D341Med (cell line): Measurements from ENCODE around the gene SQOR.
"Not testable (repeated sequence)": the region's sequence is repeated elsewhere in the genome, so short reads cannot be mapped to it uniquely, and the experiment has no call there.

Source experiments
- DNase-seq: peaks from one replicate; pipeline ENCODE4 v3.0.0; 2012; ENCODE audit warnings: low spot score

The SQOR gene

GRCh38 chr15:45631776-45632175 lies 3.1 kb upstream of the SQOR start:
- DNase-seq: no peak

DNA sequence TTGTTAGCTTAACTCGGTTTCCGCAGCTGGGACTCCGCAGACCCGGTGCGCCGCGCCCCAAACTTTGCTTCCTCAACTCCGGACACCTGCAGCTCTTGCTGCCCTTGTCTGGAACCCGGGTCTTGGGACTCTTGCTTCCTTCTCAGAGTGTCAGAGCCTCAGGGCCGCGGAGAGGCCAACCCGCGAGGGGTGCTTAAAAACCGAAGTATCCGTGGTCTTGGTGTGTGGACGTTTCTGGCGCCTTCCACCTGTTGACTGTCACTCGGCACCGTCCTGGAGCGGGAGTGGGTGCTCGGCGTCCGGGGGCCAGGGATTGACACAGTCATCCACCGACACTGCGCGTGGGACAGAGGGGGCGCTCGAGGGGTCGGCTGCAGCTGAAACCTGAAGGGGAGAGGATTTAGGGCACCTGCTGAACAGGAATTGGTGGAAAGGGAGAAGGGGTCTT lies 386 bp downstream of the SQOR start:
- DNase-seq: no peak

DNA sequence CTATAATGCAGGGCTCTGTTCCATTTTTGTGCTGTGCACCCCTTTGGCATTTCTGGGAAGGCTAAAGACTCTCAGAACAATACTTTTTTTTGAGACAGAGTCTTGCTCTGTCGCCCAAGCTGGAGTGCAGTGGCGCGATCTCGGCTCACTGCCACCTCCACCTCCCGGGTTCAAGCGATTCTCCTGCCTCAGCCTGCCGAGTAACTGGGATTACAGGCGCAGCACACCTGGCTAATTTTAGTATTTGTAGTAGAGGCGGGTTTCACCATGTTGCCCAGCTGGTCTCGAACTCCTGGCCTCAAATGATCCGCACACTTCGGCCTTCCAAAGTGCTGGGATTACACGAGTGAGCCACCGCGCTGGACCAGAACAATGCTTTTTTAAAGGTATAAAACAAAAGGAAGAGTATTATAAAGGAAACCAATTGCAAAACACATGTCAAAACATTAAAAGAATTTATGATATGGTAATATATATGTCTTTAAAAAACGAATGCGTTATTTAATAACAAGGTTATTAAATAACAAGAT lies 999 bp downstream of the SQOR start:
- no peak for DNase-seq

DNA sequence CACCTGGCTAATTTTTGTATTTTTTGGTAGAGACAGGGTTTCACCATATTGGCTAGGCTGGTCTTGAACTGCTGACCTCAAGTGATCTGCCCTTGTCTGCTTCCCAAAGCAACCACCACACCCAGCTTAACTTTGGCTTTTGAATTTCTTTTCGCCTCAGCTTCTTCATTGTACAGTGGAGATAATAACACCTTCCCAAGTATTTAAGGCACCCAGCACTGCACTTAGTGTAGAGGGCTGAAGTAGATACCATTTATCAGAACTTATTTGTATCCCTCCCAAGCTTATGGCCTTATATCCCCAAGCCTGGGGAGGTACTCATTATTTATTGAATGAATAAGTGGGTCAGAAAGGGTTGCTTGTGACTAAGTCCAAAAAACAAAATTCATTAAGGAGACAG lies 2.3 kb downstream of the SQOR start:
- no peak for DNase-seq

DNA sequence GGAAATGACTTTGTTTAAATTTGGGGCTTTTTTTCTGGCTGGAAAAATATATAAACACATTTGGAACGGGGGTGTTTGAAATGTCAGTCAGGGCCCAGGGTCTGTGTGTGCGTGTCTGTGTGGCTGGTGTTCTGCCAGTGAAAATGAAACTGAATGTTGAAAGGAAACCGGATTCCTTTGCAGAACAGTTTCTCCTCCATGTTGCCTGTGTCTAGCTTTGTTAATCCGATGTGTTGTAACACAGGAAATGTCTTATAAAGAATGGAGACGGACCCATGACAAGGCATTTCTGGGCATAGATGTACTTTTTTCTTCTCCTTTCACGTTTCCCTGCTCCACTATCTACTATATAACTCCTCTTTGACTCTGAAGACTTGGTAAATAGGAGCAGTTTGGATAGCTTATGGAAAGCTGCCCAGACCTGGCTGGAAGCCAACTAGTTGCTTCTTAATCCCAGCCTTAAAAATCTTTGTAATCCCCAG lies 2.8 kb downstream of the SQOR start:
- DNase-seq: peak; percentile 44

DNA sequence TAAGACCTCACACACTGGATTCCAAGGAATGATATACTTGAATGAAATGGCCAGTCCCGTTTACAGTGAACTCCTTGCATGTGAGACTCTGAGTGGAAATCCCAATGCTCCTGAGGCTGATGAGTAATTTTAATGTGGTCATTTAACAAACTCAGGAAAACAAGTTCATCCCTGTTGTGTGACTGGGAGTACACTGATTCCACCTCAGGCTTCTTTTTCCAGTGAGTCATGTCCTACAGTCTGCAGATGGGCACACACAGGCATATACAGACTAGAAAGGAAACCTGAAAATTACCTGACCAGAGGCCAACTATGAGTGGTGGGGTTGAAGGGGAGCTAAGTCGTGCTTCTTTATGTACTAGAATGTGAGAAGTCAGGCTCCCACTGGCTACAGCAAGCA lies 5.8 kb downstream of the SQOR start:
- DNase-seq: no peak

GRCh38 chr15:45641374-45641781 lies 6.5 kb downstream of the SQOR start:
- no peak for DNase-seq

- DNase-seq: no peak
These were observed 7.4 kb downstream of the SQOR start for GRCh38 chr15:45641999-45642932.

GRCh38 chr15:45644437-45644836 lies 9.6 kb downstream of the SQOR start:
- no peak for DNase-seq

- no peak for DNase-seq
These were observed 10.5 kb downstream of the SQOR start for GRCh38 chr15:45645026-45645980.

DNA sequence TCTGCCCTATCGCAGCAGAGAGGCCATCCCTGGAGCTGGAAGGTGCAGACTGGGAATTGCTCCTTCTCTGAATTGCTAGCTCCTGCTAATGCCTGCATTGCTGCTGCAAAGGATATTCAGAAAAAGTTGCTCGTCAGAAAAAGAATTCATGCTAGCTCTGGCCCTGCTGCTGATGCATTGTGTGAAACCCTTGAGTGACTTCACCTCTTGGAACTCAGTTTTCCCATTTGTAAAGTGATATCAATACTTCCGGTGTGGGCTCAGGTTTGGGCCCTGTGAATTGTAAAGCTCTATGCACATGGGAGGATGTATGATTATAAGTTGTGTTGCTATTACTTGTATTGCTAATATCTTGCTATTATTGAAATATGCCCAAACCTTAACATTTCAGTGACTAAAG lies 11.4 kb downstream of the SQOR start:
- DNase-seq: no peak

GRCh38 chr15:45647828-45648227 lies 13.0 kb downstream of the SQOR start:
- DNase-seq: no peak

DNA sequence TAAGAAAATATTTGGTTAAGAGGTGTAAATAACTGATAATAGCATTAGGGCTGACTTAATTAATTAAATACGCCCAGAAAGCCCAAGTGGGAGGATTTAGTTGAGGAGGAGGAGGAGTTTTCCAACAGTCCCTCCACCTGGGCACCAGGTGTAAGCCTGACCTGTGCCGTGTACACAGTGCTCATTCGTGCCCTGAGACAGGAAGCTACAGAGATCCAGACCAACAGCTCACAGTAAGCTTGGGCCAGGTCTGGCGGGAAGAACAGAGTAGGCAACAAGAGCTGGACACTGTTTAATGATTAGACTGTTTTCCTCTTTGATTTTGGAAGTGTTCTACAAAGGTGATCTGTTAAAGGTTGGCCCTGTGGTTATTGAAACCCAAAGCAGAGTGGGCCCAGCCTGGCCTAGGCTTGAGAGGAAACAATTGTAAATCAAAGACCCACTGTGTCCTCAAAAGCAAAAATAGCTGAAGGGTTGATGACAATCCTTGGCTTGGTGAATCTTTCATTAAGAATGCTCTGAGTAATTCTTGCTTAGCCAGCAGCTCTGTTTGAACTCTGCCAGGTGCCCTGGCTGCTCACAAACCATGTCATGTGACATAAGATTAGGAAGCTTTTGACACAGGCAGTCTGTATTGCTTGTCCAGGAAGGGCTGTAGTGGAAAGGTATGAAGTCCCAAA lies 13.8 kb downstream of the SQOR start:
- DNase-seq: no peak

DNA sequence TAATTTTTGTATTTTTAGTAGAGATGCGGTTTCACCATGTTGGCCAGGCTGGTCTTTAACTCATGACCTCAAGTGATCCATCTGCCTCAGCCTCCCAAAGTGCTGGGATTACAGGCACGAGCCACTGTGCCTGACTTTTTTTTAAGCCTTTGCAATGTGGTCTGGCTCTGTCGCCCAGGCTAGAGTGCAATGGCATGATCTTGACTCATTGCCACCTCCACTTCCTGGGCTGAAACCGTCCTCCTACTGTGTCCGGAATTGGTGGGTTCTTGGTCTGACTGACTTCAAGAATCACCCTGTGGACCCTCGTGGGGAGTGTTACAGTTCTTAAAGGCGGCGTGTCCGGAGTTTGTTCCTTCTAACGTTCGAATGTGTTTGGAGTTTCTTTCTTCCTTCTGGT lies 15.2 kb downstream of the SQOR start:
- DNase-seq: not testable (repeated sequence)

- DNase-seq: no peak
These were observed 16.2 kb downstream of the SQOR start for GRCh38 chr15:45650889-45651525.

DNA sequence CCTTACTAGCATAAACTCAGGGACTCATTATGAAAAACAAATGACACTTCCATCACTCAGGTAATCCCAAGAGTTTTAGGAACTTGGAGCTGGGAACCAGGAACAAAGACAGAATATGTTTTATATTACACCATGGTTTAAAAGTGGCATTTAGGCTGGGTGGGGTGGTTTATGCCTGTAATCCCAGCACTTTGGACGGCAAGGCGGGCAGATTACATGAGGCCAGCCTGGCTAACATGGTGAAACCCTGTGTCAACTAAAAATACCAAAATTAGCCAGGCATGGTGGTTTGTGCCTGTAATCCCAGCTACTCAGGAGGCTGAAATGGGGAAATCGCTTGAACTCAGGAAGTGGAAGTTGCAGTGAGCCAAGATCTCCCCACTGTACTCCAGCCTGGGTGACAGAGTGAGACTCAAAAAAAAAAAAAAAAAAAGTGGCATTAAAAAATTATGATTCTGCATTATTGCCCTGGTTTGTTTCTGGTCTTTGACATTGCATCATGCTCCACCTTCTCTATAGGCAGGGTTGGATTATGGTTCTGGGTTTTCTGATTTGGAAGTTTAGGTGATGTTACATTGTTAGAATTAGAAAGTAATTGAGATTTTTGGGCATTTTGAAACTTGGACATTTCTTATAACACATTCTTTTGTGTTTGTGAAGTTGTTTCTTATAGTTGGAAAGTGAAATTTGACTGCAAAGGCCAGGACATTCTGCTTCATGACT lies 19.0 kb downstream of the SQOR start:
- no peak for DNase-seq

GRCh38 chr15:45654749-45655148 lies 19.9 kb downstream of the SQOR start:
- DNase-seq: no peak

- no peak for DNase-seq
These were observed 22.4 kb downstream of the SQOR start for GRCh38 chr15:45657254-45657653.

DNA sequence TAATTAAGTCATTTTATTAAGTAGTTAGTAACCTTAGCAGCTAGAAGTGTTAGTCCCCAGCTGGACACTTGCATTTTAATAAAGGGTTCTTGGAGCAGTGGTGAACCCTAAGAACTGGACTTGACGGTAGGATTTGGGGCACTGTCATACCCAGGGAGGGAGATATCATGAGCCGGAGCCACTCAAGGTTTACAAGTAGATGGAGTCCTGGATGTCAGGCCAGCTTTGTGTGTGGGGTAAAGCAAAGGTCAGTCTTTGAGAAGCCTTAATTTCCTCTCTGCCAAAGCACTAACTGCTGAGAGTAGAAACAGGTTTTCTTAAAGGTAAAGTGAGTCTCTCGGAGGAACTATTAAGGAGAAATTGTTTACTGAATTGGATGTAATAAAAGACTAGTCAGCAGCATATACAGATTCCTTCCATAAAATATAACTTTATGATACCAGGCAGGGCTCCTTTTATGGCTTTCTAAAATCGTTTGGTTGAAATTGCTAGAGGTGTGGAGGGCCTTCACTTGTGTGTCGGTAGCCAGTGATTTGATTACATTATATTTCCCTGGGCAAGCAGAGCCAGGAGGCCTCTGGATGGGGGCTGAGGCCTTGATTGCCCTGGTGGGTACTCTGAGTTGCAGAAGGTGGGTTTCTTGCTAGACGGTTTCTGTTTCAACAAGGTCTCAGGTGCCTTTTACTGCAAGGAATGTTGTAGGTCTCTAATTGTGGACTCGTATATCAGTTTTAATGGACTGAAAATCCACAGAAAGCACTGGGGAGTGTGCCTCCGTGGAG lies 23.1 kb downstream of the SQOR start:
- no peak for DNase-seq
